ENCODE results near the gene EFCAB5. TPM values are rescaled to one million over a fixed set of nuclear protein-coding genes. Genes with fewer than 3 reads are reported as not detected.

EFCAB5 gene
- total and polyA plus RNA-seq, 4 donors: under 0.01 to 0.05 TPM; not detected in 2

DNA sequence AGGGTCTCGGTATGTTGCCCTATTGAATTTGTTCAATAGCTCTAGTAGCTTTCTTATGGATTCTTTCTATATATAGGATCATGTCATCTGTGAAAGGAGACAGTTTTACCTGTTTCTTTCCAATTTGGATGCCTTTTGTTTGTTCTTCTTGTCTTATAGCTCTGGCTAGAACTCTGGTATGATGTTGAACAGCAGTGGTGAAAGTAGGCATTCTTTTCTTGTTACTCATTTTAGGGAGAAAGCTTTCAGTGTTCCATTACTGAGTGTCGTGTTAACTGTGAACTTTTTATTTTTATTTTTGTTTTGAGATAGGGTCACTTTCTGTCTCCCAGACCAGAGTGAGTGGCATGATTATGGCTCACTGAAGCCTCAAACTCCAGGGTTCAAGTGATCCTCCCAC is 21.2 kb downstream of the EFCAB5 start:
- no peaks in the 10 kb centered on the region for H3K36me3 ChIP-seq (ENCODE audit: control insufficient read depth in 4 of 4, insufficient read depth in 3 of 4, low read depth in 1 of 4, low read length in 3 of 4)
- H3K9ac ChIP-seq (ENCODE audit: low read depth in 1 of 2, low read length in 2 of 2): no peak overlapping the region
- no peaks in the 10 kb centered on the region for H3K27me3 ChIP-seq (ENCODE audit: control insufficient read depth in 4 of 4, insufficient read depth in 4 of 4, low read length in 3 of 4)
- H3K4me3 ChIP-seq (ENCODE audit: low read depth in 1 of 3, low read length in 3 of 3): no peak overlapping the region
- peaks cover 0 to 5% (median 0%) of the 10 kb centered on the region in 4 donors for H3K9me3 ChIP-seq (ENCODE audit: control insufficient read depth in 4 of 4, low read length in 3 of 4)
- TF ChIP-seq, protein P1, sequence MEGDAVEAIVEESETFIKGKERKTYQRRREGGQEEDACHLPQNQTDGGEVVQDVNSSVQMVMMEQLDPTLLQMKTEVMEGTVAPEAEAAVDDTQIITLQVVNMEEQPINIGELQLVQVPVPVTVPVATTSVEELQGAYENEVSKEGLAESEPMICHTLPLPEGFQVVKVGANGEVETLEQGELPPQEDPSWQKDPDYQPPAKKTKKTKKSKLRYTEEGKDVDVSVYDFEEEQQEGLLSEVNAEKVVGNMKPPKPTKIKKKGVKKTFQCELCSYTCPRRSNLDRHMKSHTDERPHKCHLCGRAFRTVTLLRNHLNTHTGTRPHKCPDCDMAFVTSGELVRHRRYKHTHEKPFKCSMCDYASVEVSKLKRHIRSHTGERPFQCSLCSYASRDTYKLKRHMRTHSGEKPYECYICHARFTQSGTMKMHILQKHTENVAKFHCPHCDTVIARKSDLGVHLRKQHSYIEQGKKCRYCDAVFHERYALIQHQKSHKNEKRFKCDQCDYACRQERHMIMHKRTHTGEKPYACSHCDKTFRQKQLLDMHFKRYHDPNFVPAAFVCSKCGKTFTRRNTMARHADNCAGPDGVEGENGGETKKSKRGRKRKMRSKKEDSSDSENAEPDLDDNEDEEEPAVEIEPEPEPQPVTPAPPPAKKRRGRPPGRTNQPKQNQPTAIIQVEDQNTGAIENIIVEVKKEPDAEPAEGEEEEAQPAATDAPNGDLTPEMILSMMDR (IDR thresholded peaks at IDR 0.05; ENCODE audit: low read depth, low read length, missing input control): no peak
- no peak for TF ChIP-seq GABPA (IDR thresholded peaks at IDR 0.05 in 1 of 2, conservative IDR thresholded peaks at IDR 0.05 in 1 of 2)
- no peak for TF ChIP-seq RAD21 (IDR thresholded peaks at IDR 0.05)
- no peak for TF ChIP-seq TAF1 (conservative IDR thresholded peaks at IDR 0.05)
- TF ChIP-seq EGR1 (IDR thresholded peaks at IDR 0.05; ENCODE audit: low read depth in 2 of 2): no peak
- no peak for TF ChIP-seq YY1 (IDR thresholded peaks at IDR 0.05)
- TF ChIP-seq, protein P2, sequence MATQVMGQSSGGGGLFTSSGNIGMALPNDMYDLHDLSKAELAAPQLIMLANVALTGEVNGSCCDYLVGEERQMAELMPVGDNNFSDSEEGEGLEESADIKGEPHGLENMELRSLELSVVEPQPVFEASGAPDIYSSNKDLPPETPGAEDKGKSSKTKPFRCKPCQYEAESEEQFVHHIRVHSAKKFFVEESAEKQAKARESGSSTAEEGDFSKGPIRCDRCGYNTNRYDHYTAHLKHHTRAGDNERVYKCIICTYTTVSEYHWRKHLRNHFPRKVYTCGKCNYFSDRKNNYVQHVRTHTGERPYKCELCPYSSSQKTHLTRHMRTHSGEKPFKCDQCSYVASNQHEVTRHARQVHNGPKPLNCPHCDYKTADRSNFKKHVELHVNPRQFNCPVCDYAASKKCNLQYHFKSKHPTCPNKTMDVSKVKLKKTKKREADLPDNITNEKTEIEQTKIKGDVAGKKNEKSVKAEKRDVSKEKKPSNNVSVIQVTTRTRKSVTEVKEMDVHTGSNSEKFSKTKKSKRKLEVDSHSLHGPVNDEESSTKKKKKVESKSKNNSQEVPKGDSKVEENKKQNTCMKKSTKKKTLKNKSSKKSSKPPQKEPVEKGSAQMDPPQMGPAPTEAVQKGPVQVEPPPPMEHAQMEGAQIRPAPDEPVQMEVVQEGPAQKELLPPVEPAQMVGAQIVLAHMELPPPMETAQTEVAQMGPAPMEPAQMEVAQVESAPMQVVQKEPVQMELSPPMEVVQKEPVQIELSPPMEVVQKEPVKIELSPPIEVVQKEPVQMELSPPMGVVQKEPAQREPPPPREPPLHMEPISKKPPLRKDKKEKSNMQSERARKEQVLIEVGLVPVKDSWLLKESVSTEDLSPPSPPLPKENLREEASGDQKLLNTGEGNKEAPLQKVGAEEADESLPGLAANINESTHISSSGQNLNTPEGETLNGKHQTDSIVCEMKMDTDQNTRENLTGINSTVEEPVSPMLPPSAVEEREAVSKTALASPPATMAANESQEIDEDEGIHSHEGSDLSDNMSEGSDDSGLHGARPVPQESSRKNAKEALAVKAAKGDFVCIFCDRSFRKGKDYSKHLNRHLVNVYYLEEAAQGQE (IDR thresholded peaks at IDR 0.05): no peak
- no peak for TF ChIP-seq SP1 (IDR thresholded peaks at IDR 0.05)
- TF ChIP-seq, protein P3, sequence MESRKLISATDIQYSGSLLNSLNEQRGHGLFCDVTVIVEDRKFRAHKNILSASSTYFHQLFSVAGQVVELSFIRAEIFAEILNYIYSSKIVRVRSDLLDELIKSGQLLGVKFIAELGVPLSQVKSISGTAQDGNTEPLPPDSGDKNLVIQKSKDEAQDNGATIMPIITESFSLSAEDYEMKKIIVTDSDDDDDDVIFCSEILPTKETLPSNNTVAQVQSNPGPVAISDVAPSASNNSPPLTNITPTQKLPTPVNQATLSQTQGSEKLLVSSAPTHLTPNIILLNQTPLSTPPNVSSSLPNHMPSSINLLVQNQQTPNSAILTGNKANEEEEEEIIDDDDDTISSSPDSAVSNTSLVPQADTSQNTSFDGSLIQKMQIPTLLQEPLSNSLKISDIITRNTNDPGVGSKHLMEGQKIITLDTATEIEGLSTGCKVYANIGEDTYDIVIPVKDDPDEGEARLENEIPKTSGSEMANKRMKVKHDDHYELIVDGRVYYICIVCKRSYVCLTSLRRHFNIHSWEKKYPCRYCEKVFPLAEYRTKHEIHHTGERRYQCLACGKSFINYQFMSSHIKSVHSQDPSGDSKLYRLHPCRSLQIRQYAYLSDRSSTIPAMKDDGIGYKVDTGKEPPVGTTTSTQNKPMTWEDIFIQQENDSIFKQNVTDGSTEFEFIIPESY (IDR thresholded peaks at IDR 0.05): no peak
- TF ChIP-seq, protein P4, sequence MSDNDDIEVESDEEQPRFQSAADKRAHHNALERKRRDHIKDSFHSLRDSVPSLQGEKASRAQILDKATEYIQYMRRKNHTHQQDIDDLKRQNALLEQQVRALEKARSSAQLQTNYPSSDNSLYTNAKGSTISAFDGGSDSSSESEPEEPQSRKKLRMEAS (IDR thresholded peaks at IDR 0.05): no peak
- no peak for TF ChIP-seq JUND (IDR thresholded peaks at IDR 0.05)
- no peak for TF ChIP-seq FOXA1 (IDR thresholded peaks at IDR 0.05)
- no peak for TF ChIP-seq HNF4A (conservative IDR thresholded peaks at IDR 0.05)
- 94% methylated on average over 2 of the region's 2 CpGs for WGBS
- no peak for DNase-seq (ENCODE audit: low spot score)
- no peak overlapping the region for H3K27ac ChIP-seq (ENCODE audit: low read depth in 1 of 2, low read length in 2 of 2)
- no peaks in the 10 kb centered on the region for H3K4me1 ChIP-seq (ENCODE audit: control insufficient read depth in 4 of 4, insufficient read depth in 4 of 4, low read length in 3 of 4)

DNA sequence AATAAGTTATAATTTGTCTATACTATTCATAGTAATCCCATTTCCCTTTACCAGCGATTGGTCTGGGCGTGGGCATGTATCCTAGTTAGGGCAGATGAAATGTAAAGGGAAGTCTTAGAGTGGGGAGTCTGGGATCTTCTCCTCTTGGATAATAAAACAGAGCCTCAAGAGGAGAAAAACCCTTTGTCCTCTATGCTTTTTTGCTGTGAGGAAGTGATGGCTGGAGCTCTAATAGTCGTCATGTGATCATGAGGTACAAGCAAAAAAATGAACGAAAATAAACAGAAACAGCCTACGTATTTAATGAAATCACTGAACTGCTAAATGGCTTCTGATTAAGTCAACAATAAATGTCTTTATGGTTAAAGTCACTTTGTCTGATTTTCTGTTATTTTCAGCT is 26.8 kb downstream of the EFCAB5 start:
- Histone ChIP-seq H3K9ac (ENCODE audit: low read depth in 1 of 2, low read length in 2 of 2) (no peak overlapping the region), H3K36me3 (ENCODE audit: control insufficient read depth in 4 of 4, insufficient read depth in 3 of 4, low read depth in 1 of 4, low read length in 3 of 4) (no peaks in the 10 kb centered on the region), H3K27me3 (ENCODE audit: control insufficient read depth in 4 of 4, insufficient read depth in 4 of 4, low read length in 3 of 4) (no peaks in the 10 kb centered on the region), H3K9me3 (ENCODE audit: control insufficient read depth in 4 of 4, low read length in 3 of 4) (no peaks in the 10 kb centered on the region), H3K4me1 (ENCODE audit: control insufficient read depth in 4 of 4, insufficient read depth in 4 of 4, low read length in 3 of 4) (no peaks in the 10 kb centered on the region), H3K27ac (ENCODE audit: low read depth in 1 of 2, low read length in 2 of 2) (no peak overlapping the region), H3K4me3 (ENCODE audit: low read depth in 1 of 3, low read length in 3 of 3) (no peak overlapping the region)
- 85% methylated on average over 5 of the region's 5 CpGs for WGBS
- DNase-seq (ENCODE audit: low spot score): no peak
- TF ChIP-seq FOXA1 (IDR thresholded peaks at IDR 0.05) (no peak), FOXA2 (IDR thresholded peaks at IDR 0.05) (no peak), EGR1 (IDR thresholded peaks at IDR 0.05; ENCODE audit: low read depth in 2 of 2) (no peak), HNF4G (IDR thresholded peaks at IDR 0.05) (no peak), HNF4A (conservative IDR thresholded peaks at IDR 0.05) (no peak), YY1 (IDR thresholded peaks at IDR 0.05) (no peak), RAD21 (IDR thresholded peaks at IDR 0.05) (no peak), NR2F2 (IDR thresholded peaks at IDR 0.05) (no peak), TAF1 (conservative IDR thresholded peaks at IDR 0.05) (no peak), JUND (IDR thresholded peaks at IDR 0.05) (no peak), RXRA (IDR thresholded peaks at IDR 0.05) (no peak)
- TF ChIP-seq, protein P3 (IDR thresholded peaks at IDR 0.05): no peak
- TF ChIP-seq, protein P1 (IDR thresholded peaks at IDR 0.05; ENCODE audit: low read depth, low read length, missing input control): no peak
- TF ChIP-seq, protein P4 (IDR thresholded peaks at IDR 0.05): no peak
- TF ChIP-seq, protein P5, sequence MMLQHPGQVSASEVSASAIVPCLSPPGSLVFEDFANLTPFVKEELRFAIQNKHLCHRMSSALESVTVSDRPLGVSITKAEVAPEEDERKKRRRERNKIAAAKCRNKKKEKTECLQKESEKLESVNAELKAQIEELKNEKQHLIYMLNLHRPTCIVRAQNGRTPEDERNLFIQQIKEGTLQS (IDR thresholded peaks at IDR 0.05): no peak
